ENCODE data around the gene CLCA1.
"Not testable (repeated sequence)": the region's sequence is repeated elsewhere in the genome, so short reads cannot be mapped to it uniquely, and the experiment has no call there.

CLCA1 gene

DNA sequence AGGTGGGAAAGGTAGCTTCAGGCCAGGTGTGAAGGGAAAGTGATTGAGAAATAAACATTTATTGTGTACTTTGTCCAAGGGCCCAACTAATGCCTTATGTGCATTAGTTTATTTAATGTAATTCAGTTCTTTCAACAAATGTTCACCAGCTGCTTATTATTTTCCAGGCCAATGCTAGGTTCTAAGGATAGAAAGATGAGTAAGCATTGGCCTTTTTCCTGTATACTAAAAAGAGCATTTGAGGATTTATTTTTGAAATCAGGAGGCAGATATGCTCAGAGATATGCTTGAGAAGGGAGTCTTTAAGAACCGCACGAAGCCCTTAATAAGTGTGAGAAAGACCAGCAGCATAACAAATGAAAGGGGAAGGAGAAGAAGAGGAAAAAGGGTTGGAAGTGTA, 32.0 kb downstream of the CLCA1 start:
- no peak for DNase-seq
- Histone ChIP-seq H3K27me3 (ENCODE audit: insufficient read depth, low read depth, severe bottlenecking) (no peaks in the 10 kb centered on the region), H3K9me3 (ENCODE audit: severe bottlenecking) (no peaks in the 10 kb centered on the region), H3K27ac (no peak overlapping the region), H3K4me3 (ENCODE audit: low read depth, low read length) (no peak overlapping the region), H3K36me3 (no peaks in the 10 kb centered on the region)
- TF ChIP-seq, protein P1, sequence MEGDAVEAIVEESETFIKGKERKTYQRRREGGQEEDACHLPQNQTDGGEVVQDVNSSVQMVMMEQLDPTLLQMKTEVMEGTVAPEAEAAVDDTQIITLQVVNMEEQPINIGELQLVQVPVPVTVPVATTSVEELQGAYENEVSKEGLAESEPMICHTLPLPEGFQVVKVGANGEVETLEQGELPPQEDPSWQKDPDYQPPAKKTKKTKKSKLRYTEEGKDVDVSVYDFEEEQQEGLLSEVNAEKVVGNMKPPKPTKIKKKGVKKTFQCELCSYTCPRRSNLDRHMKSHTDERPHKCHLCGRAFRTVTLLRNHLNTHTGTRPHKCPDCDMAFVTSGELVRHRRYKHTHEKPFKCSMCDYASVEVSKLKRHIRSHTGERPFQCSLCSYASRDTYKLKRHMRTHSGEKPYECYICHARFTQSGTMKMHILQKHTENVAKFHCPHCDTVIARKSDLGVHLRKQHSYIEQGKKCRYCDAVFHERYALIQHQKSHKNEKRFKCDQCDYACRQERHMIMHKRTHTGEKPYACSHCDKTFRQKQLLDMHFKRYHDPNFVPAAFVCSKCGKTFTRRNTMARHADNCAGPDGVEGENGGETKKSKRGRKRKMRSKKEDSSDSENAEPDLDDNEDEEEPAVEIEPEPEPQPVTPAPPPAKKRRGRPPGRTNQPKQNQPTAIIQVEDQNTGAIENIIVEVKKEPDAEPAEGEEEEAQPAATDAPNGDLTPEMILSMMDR (IDR thresholded peaks at IDR 0.05; ENCODE audit: low read depth, low read length): no peak

DNA sequence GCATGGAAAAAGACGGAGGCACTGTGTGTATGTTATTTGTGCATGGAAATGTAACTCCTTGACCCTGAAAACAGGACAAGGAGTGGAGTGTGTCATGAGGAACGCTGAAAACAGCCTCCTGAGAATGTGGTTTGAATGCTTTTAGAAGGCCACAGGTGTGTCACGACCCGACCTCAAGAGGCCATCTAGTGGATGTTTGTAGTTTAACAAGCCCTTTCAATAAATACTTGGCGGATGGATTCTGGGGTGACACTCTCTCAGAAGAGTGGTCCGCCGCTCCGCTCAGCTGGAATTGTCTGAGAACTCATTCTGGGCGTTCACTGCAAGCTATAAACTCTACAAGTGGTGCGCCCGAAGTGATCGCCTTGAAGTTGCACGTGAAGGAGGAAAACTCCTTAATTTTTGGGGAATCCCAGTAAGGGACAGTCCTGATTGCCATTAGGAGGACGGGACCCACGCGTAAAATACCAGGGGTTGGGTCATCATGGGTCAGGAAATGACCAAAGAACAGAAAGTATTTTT, 33.5 kb downstream of the CLCA1 start:
- not testable (repeated sequence) for H3K27ac ChIP-seq
- DNase-seq: peak; percentile 58

DNA sequence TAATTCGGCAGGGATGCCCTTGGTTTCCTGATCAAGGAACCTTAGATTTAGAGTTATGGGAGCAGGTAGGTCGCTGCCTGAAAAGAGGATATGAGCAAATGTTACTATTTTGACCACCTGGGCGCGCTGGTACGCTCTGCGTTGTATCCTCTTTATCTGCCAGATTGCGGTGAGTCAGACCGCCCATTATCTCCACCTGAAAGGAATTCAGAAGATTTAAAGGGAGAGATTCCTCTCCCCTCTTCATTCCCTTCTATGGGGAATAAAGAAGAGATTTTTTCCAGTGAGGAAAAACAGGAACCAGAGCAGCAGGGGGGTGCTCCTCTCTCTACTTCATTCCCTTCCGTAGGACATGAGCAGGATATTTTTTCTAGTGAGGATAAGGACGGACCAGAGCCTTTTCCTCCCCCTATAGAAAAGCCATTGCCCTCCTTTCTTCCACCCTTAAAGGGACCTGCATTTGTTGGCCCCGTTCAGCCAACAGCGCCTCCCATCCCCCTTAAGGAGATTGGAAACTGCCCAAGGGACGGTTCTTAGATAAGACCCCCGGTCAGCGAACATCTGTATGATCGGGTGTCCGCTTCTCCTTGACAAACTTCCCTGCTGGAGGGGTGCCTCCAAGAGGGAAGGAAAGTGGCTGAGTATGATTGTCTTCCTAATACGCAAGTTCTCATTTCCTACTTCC, 34.1 kb downstream of the CLCA1 start:
- Histone ChIP-seq H3K9me3 (ENCODE audit: severe bottlenecking) (no peaks in the 10 kb centered on the region), H3K27me3 (ENCODE audit: insufficient read depth, low read depth, severe bottlenecking) (no peaks in the 10 kb centered on the region), H3K4me3 (ENCODE audit: low read depth, low read length) (peak overlapping the region; percentile 65), H3K27ac (no peak overlapping the region), H3K36me3 (no peaks in the 10 kb centered on the region)
- TF ChIP-seq, protein P1 (IDR thresholded peaks at IDR 0.05; ENCODE audit: low read depth, low read length): no peak
- DNase-seq: peak; percentile 67

More for the DNA sequence above, 33.5 kb downstream of the CLCA1 start:
- TF ChIP-seq, protein P1 (IDR thresholded peaks at IDR 0.05; ENCODE audit: low read depth, low read length): peak; percentile 56
- peak overlapping the region; percentile 65 for H3K4me3 ChIP-seq (ENCODE audit: low read depth, low read length)
- not testable (repeated sequence) for H3K9me3 ChIP-seq (ENCODE audit: severe bottlenecking); H3K36me3 ChIP-seq; H3K27me3 ChIP-seq (ENCODE audit: insufficient read depth, low read depth, severe bottlenecking)

DNA sequence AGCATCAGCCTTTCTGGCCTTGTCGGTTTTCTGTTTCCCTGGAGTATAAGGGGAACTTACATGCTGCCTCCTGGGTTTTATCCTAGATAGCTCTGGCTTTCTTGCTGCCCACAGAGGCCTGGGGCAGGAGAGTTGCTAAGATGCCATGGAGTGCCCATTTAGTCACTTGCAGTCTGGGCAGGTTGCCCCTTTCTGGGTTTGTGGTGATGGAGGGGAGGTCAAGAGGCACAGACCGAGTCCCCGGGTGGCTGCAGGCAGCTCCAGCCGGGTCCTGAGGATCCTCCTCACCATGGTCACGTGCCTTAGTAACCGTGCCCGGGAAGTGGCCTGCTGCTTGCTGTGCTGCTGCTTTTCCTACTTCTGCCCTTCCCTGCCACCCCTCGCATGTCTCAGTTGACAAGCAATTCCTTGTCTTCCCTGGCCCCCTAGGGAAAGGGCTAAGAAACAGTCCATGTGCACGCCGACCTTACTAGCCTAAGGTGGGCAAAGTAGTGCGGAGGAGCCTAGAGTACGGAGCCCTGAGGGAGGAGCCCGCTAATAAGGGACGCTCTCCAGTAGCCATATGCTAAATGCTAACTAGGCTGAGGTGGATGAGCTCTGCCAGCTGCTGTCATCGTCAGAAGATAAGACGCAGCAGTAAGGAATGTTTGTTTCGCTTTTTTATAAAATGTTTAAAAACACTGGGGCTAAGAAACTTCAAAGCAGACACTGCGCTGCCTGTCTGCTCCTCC, 34.8 kb downstream of the CLCA1 start:
- no peaks in the 10 kb centered on the region for H3K27me3 ChIP-seq (ENCODE audit: insufficient read depth, low read depth, severe bottlenecking)
- TF ChIP-seq, protein P1 (IDR thresholded peaks at IDR 0.05; ENCODE audit: low read depth, low read length): no peak
- peak; percentile 44 for DNase-seq
- peak overlapping the region; percentile 65 for H3K4me3 ChIP-seq (ENCODE audit: low read depth, low read length)
- no peaks in the 10 kb centered on the region for H3K36me3 ChIP-seq
- no peaks in the 10 kb centered on the region for H3K9me3 ChIP-seq (ENCODE audit: severe bottlenecking)
- H3K27ac ChIP-seq: no peak overlapping the region

DNA sequence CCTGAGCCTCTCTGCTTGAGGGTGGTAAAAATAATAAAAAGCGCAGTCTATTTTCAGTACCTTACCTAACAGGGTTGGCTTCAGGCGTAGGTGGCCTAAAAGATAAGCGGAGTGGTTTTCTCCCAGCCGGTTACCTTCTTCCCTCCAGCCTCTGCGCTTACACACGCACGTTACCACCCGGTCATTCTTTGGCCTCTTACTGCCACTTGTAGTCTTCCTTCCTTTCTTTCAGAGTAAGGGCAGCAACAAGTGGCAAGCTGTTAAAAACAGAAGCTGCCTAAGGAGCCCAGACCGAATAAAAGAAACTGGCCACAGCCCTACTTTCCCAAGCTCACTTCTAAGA, 35.4 kb downstream of the CLCA1 start:
- TF ChIP-seq, protein P1 (IDR thresholded peaks at IDR 0.05; ENCODE audit: low read depth, low read length): no peak
- Histone ChIP-seq H3K27me3 (ENCODE audit: insufficient read depth, low read depth, severe bottlenecking) (no peaks in the 10 kb centered on the region), H3K27ac (no peak overlapping the region), H3K36me3 (no peaks in the 10 kb centered on the region), H3K9me3 (ENCODE audit: severe bottlenecking) (no peaks in the 10 kb centered on the region), H3K4me3 (ENCODE audit: low read depth, low read length) (peak overlapping the region; percentile 65)
- DNase-seq: no peak

Data from WERI-Rb-1 (cell line).